BLaER1 (cell line): ENCODE measurements around the gene EPHA8.
A peak's percentile ranks its signal among the peaks of the same experiment; 100 is the strongest.

Experiments used
- H3K27ac ChIP-seq: shearing (Covaris generic); formaldehyde crosslinking; 2 replicates; pipeline ENCODE4 v1.8.1; 2022
- H3K27me3 ChIP-seq: shearing (Covaris generic); formaldehyde crosslinking; 2 replicates; pipeline ENCODE4 v1.8.1; 2022
- H3K36me3 ChIP-seq: shearing (Covaris generic); formaldehyde crosslinking; 2 replicates; pipeline ENCODE4 v1.8.1; 2022
- H3K4me1 ChIP-seq: shearing (Covaris generic); formaldehyde crosslinking; 2 replicates; pipeline ENCODE4 v1.8.1; 2022
- H3K4me2 ChIP-seq: shearing (Covaris generic); formaldehyde crosslinking; 2 replicates; pipeline ENCODE4 v1.8.1; 2022
- H3K4me3 ChIP-seq: shearing (Covaris generic); formaldehyde crosslinking; 2 replicates; pipeline ENCODE4 v1.8.1; 2022
- H3K9ac ChIP-seq: shearing (Covaris generic); formaldehyde crosslinking; 2 replicates; pipeline ENCODE4 v1.8.1; 2022
- H3K9me3 ChIP-seq: shearing (Covaris generic); formaldehyde crosslinking; 2 replicates; pipeline ENCODE4 v1.8.1; 2022
- H4K20me1 ChIP-seq: shearing (Covaris generic); formaldehyde crosslinking; 2 replicates; pipeline ENCODE4 v1.8.1; 2022
- Cebpa-rat ChIP-seq: shearing (Covaris generic); IDR thresholded peaks from 2 replicates; pipeline ENCODE4 v1.8.1; 2022

Gene EPHA8

GRCh38 chr1:22611530-22611947 lies 48.2 kb downstream of the EPHA8 start:
- Histone ChIP-seq H3K4me1 (peaks cover 6% of the 10 kb centered on the region; the same call in 1 of the 2 replicates), H3K27ac (no peak overlapping the region), H3K4me2 (no peak overlapping the region), H4K20me1 (peaks cover 63% of the 10 kb centered on the region; the same call in 1 of the 2 replicates), H3K9ac (no peak overlapping the region), H3K4me3 (no peak overlapping the region), H3K9me3 (no peaks in the 10 kb centered on the region), H3K36me3 (no peaks in the 10 kb centered on the region), H3K27me3 (peaks cover 47% of the 10 kb centered on the region)
- no peak for TF ChIP-seq Cebpa-rat

DNA sequence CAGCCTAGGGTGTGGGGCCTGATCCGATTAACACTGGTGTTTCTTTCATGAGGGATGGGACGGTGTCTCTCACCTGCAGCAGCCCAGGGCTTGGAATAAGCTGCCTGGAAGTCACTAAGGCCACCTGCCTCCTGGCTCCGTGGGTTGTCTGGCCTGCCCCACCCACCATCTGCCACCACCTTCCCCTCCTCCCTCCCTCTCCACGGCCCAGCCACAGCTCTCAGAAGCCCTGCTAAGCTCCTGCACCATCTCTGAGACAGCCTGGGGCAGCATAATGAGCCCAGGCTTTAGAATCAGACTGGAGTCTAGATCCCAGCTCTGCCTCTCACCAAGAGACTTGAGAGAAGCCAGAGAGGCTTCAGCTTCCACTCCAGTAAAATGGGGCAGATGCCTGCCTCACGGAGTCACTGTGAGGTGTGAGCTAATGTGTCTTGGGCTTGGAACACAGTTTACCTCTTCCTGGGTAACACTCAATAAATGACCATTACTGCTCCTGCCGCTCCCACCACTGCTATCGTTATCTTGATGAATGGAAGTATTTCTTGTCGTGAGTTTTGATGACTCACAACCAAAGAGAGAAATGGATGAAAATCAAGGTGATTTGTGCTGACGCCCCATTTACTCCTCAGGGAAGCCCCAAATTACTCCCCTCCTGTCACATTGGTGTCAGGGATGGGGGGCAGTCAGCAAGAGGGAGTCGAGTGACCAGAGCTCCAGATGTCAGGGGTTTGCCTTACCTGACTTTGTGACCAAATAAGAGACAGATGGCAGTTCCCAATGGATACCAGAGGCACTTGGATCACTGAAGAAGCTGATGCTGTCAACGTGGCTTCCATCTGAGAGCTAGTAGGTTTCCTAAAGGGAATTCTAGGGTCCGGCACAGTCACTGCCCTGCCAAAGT lies 49.6 kb downstream of the EPHA8 start:
- Histone ChIP-seq H3K9me3 (no peaks in the 10 kb centered on the region), H3K27me3 (peaks cover 42% of the 10 kb centered on the region), H3K4me2 (no peak overlapping the region), H4K20me1 (peaks cover 67% of the 10 kb centered on the region; the same call in 1 of the 2 replicates), H3K4me1 (peaks cover 18% of the 10 kb centered on the region), H3K4me3 (no peak overlapping the region), H3K36me3 (no peaks in the 10 kb centered on the region), H3K9ac (no peak overlapping the region), H3K27ac (no peak overlapping the region)
- no peak for TF ChIP-seq Cebpa-rat

DNA sequence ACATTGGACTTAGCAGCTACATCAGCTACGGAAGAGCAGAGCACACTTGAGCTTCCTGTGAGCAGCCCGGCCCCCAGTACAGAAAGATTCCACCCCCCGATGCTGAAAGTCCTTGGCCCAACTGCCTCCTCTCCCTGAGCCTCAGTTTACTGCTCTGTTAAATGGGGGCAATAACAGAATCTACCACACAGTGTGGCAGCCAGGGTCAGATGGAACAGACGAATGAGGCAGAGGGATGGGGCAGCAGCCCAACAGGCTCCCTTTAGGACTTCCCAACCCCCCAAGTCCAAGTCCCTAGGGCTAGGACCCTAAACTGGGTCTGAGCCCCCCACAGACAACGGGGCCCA lies 50.3 kb downstream of the EPHA8 start:
- no peaks in the 10 kb centered on the region for H3K9me3 ChIP-seq
- H3K4me1 ChIP-seq = peaks cover 25% of the 10 kb centered on the region
- no peak for TF ChIP-seq Cebpa-rat
- H3K4me3 ChIP-seq = no peak overlapping the region
- H3K9ac ChIP-seq = no peak overlapping the region
- peaks cover 73% of the 10 kb centered on the region; the same call in 1 of the 2 replicates for H4K20me1 ChIP-seq
- H3K27ac ChIP-seq = no peak overlapping the region
- peaks cover 36% of the 10 kb centered on the region for H3K27me3 ChIP-seq
- no peaks in the 10 kb centered on the region for H3K36me3 ChIP-seq
- H3K4me2 ChIP-seq = no peak overlapping the region

DNA sequence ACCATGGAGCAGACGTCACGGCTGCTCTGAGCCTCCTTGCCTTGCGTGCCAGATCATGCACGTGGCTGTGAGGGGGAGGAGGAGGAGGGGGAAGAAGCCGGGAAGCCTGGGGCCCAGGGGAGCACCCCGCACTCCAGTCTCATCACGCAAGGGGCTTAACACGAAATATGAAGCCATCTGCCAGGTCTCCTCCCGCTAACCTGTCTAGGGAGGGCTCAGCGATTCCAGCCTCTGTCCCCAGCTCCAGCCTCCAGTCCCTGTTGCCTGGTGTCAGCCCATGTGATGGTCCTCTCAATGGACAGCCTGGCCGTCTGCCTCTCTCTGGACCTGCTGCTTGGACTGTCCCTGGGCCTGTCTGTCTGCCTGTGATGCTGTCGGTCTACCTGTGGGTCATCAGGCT lies 50.7 kb downstream of the EPHA8 start:
- Histone ChIP-seq H3K27me3 (peaks cover 32% of the 10 kb centered on the region), H3K4me2 (no peak overlapping the region), H3K36me3 (no peaks in the 10 kb centered on the region), H3K9ac (no peak overlapping the region), H3K4me1 (peaks cover 29% of the 10 kb centered on the region), H3K9me3 (no peaks in the 10 kb centered on the region), H3K27ac (no peak overlapping the region), H3K4me3 (no peak overlapping the region), H4K20me1 (peaks cover 70% of the 10 kb centered on the region; the same call in 1 of the 2 replicates)
- TF ChIP-seq Cebpa-rat = no peak

GRCh38 chr1:22615886-22616285 lies 52.6 kb downstream of the EPHA8 start:
- TF ChIP-seq Cebpa-rat = no peak
- no peak overlapping the region for H3K9ac ChIP-seq

GRCh38 chr1:22616571-22616970 lies 53.3 kb downstream of the EPHA8 start:
- no peak for TF ChIP-seq Cebpa-rat
- peak overlapping the region; percentile 47 for H3K4me2 ChIP-seq

More at GRCh38 chr1:22615886-22616285, 52.6 kb downstream of the EPHA8 start:
- no peaks in the 10 kb centered on the region for H3K9me3 ChIP-seq
- peaks cover 44% of the 10 kb centered on the region for H3K4me1 ChIP-seq
- no peaks in the 10 kb centered on the region for H3K36me3 ChIP-seq
- H3K4me3 ChIP-seq = no peak overlapping the region
- H3K4me2 ChIP-seq = no peak overlapping the region
- H3K27ac ChIP-seq = no peak overlapping the region
- H3K27me3 ChIP-seq = peaks cover 13% of the 10 kb centered on the region
- H4K20me1 ChIP-seq = peaks cover 54% of the 10 kb centered on the region; the same call in 1 of the 2 replicates

GRCh38 chr1:22618056-22618455 lies 54.8 kb downstream of the EPHA8 start:
- H3K9ac ChIP-seq = no peak overlapping the region
- peak overlapping the region; percentile 81 for H3K4me2 ChIP-seq
- H3K27ac ChIP-seq = no peak overlapping the region
- H3K27me3 ChIP-seq = peaks cover 8% of the 10 kb centered on the region; the same call in 1 of the 2 replicates
- TF ChIP-seq Cebpa-rat = no peak
- H3K9me3 ChIP-seq = no peaks in the 10 kb centered on the region
- H4K20me1 ChIP-seq = peaks cover 32% of the 10 kb centered on the region; the same call in 1 of the 2 replicates
- H3K4me3 ChIP-seq = no peak overlapping the region
- H3K36me3 ChIP-seq = no peaks in the 10 kb centered on the region
- H3K4me1 ChIP-seq = peaks cover 44% of the 10 kb centered on the region

More at GRCh38 chr1:22616571-22616970, 53.3 kb downstream of the EPHA8 start:
- Histone ChIP-seq H3K9me3 (no peaks in the 10 kb centered on the region), H3K36me3 (no peaks in the 10 kb centered on the region), H3K9ac (no peak overlapping the region), H4K20me1 (peaks cover 47% of the 10 kb centered on the region; the same call in 1 of the 2 replicates), H3K4me3 (no peak overlapping the region), H3K27me3 (peaks cover 10% of the 10 kb centered on the region; the same call in 1 of the 2 replicates), H3K4me1 (peaks cover 44% of the 10 kb centered on the region), H3K27ac (no peak overlapping the region)

GRCh38 chr1:22619252-22619651 lies 56.0 kb downstream of the EPHA8 start:
- Histone ChIP-seq H3K4me1 (peaks cover 44% of the 10 kb centered on the region), H3K4me3 (no peak overlapping the region), H3K4me2 (peak overlapping the region; percentile 81), H3K9ac (no peak overlapping the region), H3K36me3 (no peaks in the 10 kb centered on the region), H3K9me3 (no peaks in the 10 kb centered on the region), H3K27me3 (no peaks in the 10 kb centered on the region), H4K20me1 (peaks cover 20% of the 10 kb centered on the region; the same call in 1 of the 2 replicates), H3K27ac (no peak overlapping the region; the same call in 1 of the 2 replicates)
- 0 out of 2 replicates have a peak, but pooled peaks have one; percentile 16 for TF ChIP-seq Cebpa-rat

DNA sequence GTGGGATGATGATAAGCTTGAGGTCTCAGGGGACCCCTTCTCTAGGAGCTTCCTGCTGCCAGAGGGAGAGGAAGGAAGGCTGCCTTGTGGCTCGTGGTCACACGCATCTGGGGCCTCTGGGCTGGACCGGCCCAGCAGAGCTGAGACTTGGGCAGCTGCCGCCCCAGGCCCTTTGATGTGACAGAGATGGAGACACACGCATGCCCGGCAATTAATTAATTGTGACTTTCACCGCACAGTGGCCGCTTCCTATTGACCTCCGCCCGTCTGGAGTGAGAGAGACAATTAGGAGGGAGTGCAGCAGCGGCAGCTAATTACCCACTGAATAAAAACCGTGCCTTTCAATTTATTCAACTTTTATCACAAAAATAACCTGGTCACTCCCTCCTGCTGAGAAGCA lies 56.5 kb downstream of the EPHA8 start:
- peak overlapping the region; percentile 81 for H3K4me2 ChIP-seq
- no peak overlapping the region; the same call in 1 of the 2 replicates for H3K27ac ChIP-seq
- no peaks in the 10 kb centered on the region for H3K27me3 ChIP-seq
- H3K9me3 ChIP-seq = no peaks in the 10 kb centered on the region
- H3K4me1 ChIP-seq = peaks cover 44% of the 10 kb centered on the region
- H3K9ac ChIP-seq = no peak overlapping the region
- H3K4me3 ChIP-seq = no peak overlapping the region
- peaks cover 17% of the 10 kb centered on the region; the same call in 1 of the 2 replicates for H4K20me1 ChIP-seq
- no peaks in the 10 kb centered on the region for H3K36me3 ChIP-seq
- no peak for TF ChIP-seq Cebpa-rat

DNA sequence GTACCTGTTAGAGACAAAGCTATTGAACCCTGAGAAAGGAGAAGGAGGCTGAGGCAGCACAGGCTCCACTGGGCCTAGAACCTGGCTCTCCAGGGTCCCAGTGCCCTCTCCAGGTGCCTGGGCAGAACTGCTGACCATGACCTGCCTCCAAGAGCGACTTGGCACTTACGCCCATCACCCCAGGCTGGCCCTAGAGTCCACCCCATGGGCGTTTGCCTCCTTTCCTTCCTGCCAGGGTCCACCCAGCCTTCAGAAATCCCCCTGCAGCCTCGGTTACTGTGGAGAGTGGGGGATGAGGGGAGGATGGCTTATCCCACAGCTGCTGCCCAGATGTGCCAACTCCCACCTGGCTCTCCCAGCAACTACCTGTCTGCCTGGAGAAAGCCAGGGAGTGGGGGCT lies 58.5 kb downstream of the EPHA8 start:
- no peak for TF ChIP-seq Cebpa-rat
- Histone ChIP-seq H3K9ac (no peak overlapping the region), H3K4me2 (no peak overlapping the region), H3K27ac (no peak overlapping the region), H3K27me3 (no peaks in the 10 kb centered on the region), H4K20me1 (peaks cover 9% of the 10 kb centered on the region; the same call in 1 of the 2 replicates), H3K4me1 (peaks cover 36% of the 10 kb centered on the region), H3K4me3 (no peak overlapping the region), H3K9me3 (no peaks in the 10 kb centered on the region), H3K36me3 (no peaks in the 10 kb centered on the region)
